K562 (cell line): Measurements from ENCODE around the gene TYROBP. TPM values are rescaled to one million over a fixed set of nuclear protein-coding genes. Genes with fewer than 3 reads are reported as not detected.
A peak's percentile ranks its signal among the peaks of the same experiment; 100 is the strongest.

Experiments used
- CHD1 ChIP-seq: fragments of 200-600 bp; sonication (generic); IDR thresholded peaks from one replicate; pipeline ENCODE4 v1.6.1; 2012; ENCODE audit warnings: mild to moderate bottlenecking, moderate library complexity, low read length, inconsistent platforms
- GTF2E2 ChIP-seq: fragments of 200-800 bp; sonication (Bioruptor generic); IDR thresholded peaks from 2 replicates; pipeline ENCODE4 v1.6.1; 2016; ENCODE audit warnings: missing genetic modification characterization, missing compliant biosample characterization
- KDM4B ChIP-seq, 2 experiments: fragments of 450-650 bp in 1 of 2; sonication (generic) in 1 of 2; IDR thresholded peaks; 2 replicates each; pipeline ENCODE4 v1.6.1; 2016 to 2017; ENCODE audit warnings: borderline replicate concordance in 2 of 2, antibody characterized with exemption in 1 of 2, low read depth in 1 of 2, mild to moderate bottlenecking in 1 of 2
- RAD21 ChIP-seq, 2 experiments: fragments of 250-450 bp in 1 of 2; fragments of 450-650 bp in 1 of 2; sonication (Bioruptor Pico) in 1 of 2; formaldehyde crosslinking in 1 of 2; IDR thresholded peaks in 1 of 2; conservative IDR thresholded peaks in 1 of 2; 2 replicates each; pipeline versions ENCODE4 v1.4.0 to v1.8.0; 2020 to 2022; ENCODE audit warnings: mild to moderate bottlenecking in 2 of 2, moderate library complexity in 1 of 2
- SPI1 ChIP-seq: IDR thresholded peaks from 2 replicates; pipeline ENCODE4 v1.6.1; 2011; ENCODE audit warnings: low read depth, low read length, control low read depth, borderline replicate concordance
- TAF9B ChIP-seq: fragments of 450-650 bp; IDR thresholded peaks from 2 replicates; pipeline ENCODE4 v1.6.1; 2018; ENCODE audit warnings: mild to moderate bottlenecking; ENCODE audit not compliant: partially characterized antibody
- TCF7L2 ChIP-seq: fragments of 150-350 bp; IDR thresholded peaks from 2 replicates; pipeline ENCODE4 v1.6.1; 2016; ENCODE audit warnings: low read depth, mild to moderate bottlenecking, low read length, moderate library complexity
- TRIM28 ChIP-seq: fragments of 450-650 bp; IDR thresholded peaks from 2 replicates; pipeline ENCODE4 v1.6.1; 2017
- ZC3H8 ChIP-seq: fragments of 450-650 bp; IDR thresholded peaks from 2 replicates; pipeline ENCODE4 v1.6.1; 2017
- ZNF77 ChIP-seq: fragments of 250-450 bp; sonication (Bioruptor Pico); IDR thresholded peaks from 2 replicates; pipeline ENCODE4 v1.5.0; 2020
- polyA plus RNA-seq, 8 experiments: library from polyadenylated mRNA; depleted of rRNA in 4 of 8; stranded (reverse) in 5 of 8; unstranded in 3 of 8; fragments of >200 nt; fragmentation: Nextera tagmentation in 2 of 8; fragmentation: Illumina TruSeq in 1 of 8; extraction: Ambion mirVana in 2 of 8; extraction: Trizol in 1 of 8; gene quantifications; 2 replicates each; pipeline versions ENCODE4 v1.2.1 to v1.2.3, GENCODE V29; 2011 to 2014; ENCODE audit warnings: inconsistent platforms in 1 of 8, missing spikeins in 1 of 8
- total RNA-seq, 7 experiments: library from RNA; depleted of rRNA in 6 of 7; stranded (reverse); fragments of >200 nt in 6 of 7; fragmentation: Illumina TruSeq in 2 of 7; extraction: Trizol in 2 of 7; gene quantifications; 2 replicates each; pipeline versions ENCODE4 v1.2.1 to v1.2.3, GENCODE V29; 2011 to 2021; ENCODE audit warnings: low replicate concordance in 1 of 7
- TF ChIP-seq, protein P1 (sequence below): fragments of 450-650 bp; IDR thresholded peaks from 2 replicates; pipeline ENCODE4 v1.7.1; 2018; ENCODE audit warnings: mild to moderate bottlenecking, low read depth; ENCODE audit not compliant: partially characterized antibody
- TF ChIP-seq, protein P2 (sequence below): conservative IDR thresholded peaks from 2 replicates; pipeline ENCODE4 v1.6.1; 2011; ENCODE audit warnings: low read depth, mild to moderate bottlenecking, low read length; ENCODE audit not compliant: control insufficient read depth
- TF ChIP-seq, protein P3 (sequence below): sonication (generic); formaldehyde crosslinking; IDR thresholded peaks from 2 replicates; pipeline ENCODE4 v1.8.0; 2023; ENCODE audit warnings: mild to moderate bottlenecking, missing genetic modification reagents
- TF ChIP-seq, protein P4 (sequence below): fragments of 200-800 bp; sonication (Bioruptor generic); IDR thresholded peaks from 2 replicates; pipeline ENCODE4 v1.6.1; 2016; ENCODE audit warnings: missing genetic modification characterization, missing compliant biosample characterization

The TYROBP gene
- total and polyA plus RNA-seq, 9 of the 15 experiments (the other 6 are each of a cell fraction or from before 2014, with no cell fraction given) = 0.72 to 8.2 (median 2.4) TPM

DNA sequence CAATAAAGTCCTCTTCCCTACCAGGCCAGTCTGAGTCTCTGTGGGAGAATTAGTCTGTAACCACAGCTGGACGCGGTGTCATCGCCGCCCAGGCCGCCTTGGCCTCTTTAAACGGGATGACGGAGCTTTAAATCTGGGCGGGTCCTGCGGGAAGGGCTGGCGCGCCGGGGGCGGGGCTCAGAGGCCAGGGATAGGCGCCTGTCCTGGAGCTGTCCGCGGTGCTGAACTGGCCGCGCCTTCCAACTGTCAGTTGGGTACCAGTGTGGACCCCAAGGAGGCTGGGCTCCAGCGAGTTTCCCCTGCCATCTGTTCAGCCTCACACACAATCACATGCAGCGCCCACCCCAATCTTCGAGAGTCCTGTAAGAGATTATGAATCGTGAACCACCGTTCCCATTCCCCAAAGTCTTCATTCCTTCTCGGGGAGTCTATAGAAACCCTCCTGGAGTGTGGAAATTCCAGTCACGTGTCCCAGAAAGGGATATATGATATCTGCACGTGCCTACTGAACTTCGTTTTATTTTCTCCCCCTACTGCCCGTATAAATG lies 28.3 kb downstream of the TYROBP start (continued):
- TF ChIP-seq ZC3H8 (no peak), TAF9B (no peak), TRIM28 (no peak), KDM4B (IDR thresholded peaks at IDR 0.05; ENCODE audit: borderline replicate concordance in 2 of 2, low read depth in 1 of 2) (0 out of 4 replicates have a peak, but pooled peaks of 1 of the 2 experiments have one; percentile 29), RAD21 (CRISPR knock-in tag; conservative IDR thresholded peaks at IDR 0.05 in 1 of 2, IDR thresholded peaks at IDR 0.05 in 1 of 2) (no peak), ZNF77 (CRISPR knock-in tag) (no peak), SPI1 (no peak), CHD1 (no peak), TCF7L2 (no peak), GTF2E2 (tag) (no peak)
- TF ChIP-seq, protein P1, sequence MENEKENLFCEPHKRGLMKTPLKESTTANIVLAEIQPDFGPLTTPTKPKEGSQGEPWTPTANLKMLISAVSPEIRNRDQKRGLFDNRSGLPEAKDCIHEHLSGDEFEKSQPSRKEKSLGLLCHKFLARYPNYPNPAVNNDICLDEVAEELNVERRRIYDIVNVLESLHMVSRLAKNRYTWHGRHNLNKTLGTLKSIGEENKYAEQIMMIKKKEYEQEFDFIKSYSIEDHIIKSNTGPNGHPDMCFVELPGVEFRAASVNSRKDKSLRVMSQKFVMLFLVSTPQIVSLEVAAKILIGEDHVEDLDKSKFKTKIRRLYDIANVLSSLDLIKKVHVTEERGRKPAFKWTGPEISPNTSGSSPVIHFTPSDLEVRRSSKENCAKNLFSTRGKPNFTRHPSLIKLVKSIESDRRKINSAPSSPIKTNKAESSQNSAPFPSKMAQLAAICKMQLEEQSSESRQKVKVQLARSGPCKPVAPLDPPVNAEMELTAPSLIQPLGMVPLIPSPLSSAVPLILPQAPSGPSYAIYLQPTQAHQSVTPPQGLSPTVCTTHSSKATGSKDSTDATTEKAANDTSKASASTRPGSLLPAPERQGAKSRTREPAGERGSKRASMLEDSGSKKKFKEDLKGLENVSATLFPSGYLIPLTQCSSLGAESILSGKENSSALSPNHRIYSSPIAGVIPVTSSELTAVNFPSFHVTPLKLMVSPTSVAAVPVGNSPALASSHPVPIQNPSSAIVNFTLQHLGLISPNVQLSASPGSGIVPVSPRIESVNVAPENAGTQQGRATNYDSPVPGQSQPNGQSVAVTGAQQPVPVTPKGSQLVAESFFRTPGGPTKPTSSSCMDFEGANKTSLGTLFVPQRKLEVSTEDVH = no peak
- TF ChIP-seq, protein P2, sequence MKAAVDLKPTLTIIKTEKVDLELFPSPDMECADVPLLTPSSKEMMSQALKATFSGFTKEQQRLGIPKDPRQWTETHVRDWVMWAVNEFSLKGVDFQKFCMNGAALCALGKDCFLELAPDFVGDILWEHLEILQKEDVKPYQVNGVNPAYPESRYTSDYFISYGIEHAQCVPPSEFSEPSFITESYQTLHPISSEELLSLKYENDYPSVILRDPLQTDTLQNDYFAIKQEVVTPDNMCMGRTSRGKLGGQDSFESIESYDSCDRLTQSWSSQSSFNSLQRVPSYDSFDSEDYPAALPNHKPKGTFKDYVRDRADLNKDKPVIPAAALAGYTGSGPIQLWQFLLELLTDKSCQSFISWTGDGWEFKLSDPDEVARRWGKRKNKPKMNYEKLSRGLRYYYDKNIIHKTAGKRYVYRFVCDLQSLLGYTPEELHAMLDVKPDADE = peak; percentile 83; the same call in 1 of the 2 replicates
- TF ChIP-seq, protein P3, sequence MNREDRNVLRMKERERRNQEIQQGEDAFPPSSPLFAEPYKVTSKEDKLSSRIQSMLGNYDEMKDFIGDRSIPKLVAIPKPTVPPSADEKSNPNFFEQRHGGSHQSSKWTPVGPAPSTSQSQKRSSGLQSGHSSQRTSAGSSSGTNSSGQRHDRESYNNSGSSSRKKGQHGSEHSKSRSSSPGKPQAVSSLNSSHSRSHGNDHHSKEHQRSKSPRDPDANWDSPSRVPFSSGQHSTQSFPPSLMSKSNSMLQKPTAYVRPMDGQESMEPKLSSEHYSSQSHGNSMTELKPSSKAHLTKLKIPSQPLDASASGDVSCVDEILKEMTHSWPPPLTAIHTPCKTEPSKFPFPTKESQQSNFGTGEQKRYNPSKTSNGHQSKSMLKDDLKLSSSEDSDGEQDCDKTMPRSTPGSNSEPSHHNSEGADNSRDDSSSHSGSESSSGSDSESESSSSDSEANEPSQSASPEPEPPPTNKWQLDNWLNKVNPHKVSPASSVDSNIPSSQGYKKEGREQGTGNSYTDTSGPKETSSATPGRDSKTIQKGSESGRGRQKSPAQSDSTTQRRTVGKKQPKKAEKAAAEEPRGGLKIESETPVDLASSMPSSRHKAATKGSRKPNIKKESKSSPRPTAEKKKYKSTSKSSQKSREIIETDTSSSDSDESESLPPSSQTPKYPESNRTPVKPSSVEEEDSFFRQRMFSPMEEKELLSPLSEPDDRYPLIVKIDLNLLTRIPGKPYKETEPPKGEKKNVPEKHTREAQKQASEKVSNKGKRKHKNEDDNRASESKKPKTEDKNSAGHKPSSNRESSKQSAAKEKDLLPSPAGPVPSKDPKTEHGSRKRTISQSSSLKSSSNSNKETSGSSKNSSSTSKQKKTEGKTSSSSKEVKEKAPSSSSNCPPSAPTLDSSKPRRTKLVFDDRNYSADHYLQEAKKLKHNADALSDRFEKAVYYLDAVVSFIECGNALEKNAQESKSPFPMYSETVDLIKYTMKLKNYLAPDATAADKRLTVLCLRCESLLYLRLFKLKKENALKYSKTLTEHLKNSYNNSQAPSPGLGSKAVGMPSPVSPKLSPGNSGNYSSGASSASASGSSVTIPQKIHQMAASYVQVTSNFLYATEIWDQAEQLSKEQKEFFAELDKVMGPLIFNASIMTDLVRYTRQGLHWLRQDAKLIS (CRISPR knock-in tag) = peak; percentile 88; the same call in 1 of the 2 replicates
- TF ChIP-seq, protein P4, sequence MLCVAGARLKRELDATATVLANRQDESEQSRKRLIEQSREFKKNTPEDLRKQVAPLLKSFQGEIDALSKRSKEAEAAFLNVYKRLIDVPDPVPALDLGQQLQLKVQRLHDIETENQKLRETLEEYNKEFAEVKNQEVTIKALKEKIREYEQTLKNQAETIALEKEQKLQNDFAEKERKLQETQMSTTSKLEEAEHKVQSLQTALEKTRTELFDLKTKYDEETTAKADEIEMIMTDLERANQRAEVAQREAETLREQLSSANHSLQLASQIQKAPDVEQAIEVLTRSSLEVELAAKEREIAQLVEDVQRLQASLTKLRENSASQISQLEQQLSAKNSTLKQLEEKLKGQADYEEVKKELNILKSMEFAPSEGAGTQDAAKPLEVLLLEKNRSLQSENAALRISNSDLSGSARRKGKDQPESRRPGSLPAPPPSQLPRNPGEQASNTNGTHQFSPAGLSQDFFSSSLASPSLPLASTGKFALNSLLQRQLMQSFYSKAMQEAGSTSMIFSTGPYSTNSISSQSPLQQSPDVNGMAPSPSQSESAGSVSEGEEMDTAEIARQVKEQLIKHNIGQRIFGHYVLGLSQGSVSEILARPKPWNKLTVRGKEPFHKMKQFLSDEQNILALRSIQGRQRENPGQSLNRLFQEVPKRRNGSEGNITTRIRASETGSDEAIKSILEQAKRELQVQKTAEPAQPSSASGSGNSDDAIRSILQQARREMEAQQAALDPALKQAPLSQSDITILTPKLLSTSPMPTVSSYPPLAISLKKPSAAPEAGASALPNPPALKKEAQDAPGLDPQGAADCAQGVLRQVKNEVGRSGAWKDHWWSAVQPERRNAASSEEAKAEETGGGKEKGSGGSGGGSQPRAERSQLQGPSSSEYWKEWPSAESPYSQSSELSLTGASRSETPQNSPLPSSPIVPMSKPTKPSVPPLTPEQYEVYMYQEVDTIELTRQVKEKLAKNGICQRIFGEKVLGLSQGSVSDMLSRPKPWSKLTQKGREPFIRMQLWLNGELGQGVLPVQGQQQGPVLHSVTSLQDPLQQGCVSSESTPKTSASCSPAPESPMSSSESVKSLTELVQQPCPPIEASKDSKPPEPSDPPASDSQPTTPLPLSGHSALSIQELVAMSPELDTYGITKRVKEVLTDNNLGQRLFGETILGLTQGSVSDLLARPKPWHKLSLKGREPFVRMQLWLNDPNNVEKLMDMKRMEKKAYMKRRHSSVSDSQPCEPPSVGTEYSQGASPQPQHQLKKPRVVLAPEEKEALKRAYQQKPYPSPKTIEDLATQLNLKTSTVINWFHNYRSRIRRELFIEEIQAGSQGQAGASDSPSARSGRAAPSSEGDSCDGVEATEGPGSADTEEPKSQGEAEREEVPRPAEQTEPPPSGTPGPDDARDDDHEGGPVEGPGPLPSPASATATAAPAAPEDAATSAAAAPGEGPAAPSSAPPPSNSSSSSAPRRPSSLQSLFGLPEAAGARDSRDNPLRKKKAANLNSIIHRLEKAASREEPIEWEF (CRISPR knock-in tag) = no peak
